HEK293T (cell line): ENCODE measurements around the gene CKMT2.

ENCODE experiments used
- BHLHE40 ChIP-seq: fragments of 450-650 bp; IDR thresholded peaks from 2 replicates; pipeline ENCODE4 v1.6.1; 2016; ENCODE audit warnings: mild to moderate bottlenecking, moderate library complexity, borderline replicate concordance
- CTBP1 ChIP-seq: fragments of 450-650 bp; IDR thresholded peaks from 2 replicates; pipeline ENCODE4 v1.6.1; 2016; ENCODE audit warnings: borderline replicate concordance
- ELF4 ChIP-seq: fragments of 450-650 bp; IDR thresholded peaks from 2 replicates; pipeline ENCODE4 v1.6.1; 2017; ENCODE audit warnings: antibody characterized with exemption
- FOXA1 ChIP-seq: fragments of 450-650 bp; IDR thresholded peaks from 2 replicates; pipeline ENCODE4 v1.6.1; 2016; ENCODE audit warnings: mild to moderate bottlenecking
- FOXK2 ChIP-seq: fragments of 450-650 bp; IDR thresholded peaks from 2 replicates; pipeline ENCODE4 v1.6.1; 2016; ENCODE audit warnings: mild to moderate bottlenecking
- FOXM1 ChIP-seq: fragments of 450-650 bp; IDR thresholded peaks from 2 replicates; pipeline ENCODE4 v1.6.1; 2017; ENCODE audit warnings: mild to moderate bottlenecking, borderline replicate concordance
- HDGF ChIP-seq: fragments of 450-650 bp; IDR thresholded peaks from 2 replicates; pipeline ENCODE4 v1.6.1; 2017; ENCODE audit warnings: antibody characterized with exemption, borderline replicate concordance
- L3MBTL2 ChIP-seq: fragments of 450-650 bp; conservative IDR thresholded peaks from 2 replicates; pipeline ENCODE4 v1.6.1; 2016; ENCODE audit warnings: mild to moderate bottlenecking
- SP1 ChIP-seq: fragments of 450-650 bp; IDR thresholded peaks from 2 replicates; pipeline ENCODE4 v1.6.1; 2017
- SUZ12 ChIP-seq: fragments of 450-650 bp; IDR thresholded peaks from 2 replicates; pipeline ENCODE4 v1.6.1; 2016; ENCODE audit warnings: mild to moderate bottlenecking
- TARDBP ChIP-seq: fragments of 450-650 bp; IDR thresholded peaks from 2 replicates; pipeline ENCODE4 v1.6.1; 2016
- ZNF384 ChIP-seq: fragments of 450-650 bp; IDR thresholded peaks from 2 replicates; pipeline ENCODE4 v1.6.1; 2016

GRCh38 chr5:81300921-81301270, 67.8 kb downstream of the CKMT2 start:
- TF ChIP-seq ZNF384 = no peak
- TF ChIP-seq L3MBTL2 = no peak
- TF ChIP-seq SP1 = no peak
- no peak for TF ChIP-seq FOXM1
- TF ChIP-seq FOXA1 = no peak
- no peak for TF ChIP-seq BHLHE40
- no peak for TF ChIP-seq ELF4
- TF ChIP-seq HDGF = no peak
- TF ChIP-seq FOXK2 = no peak
- TF ChIP-seq SUZ12 = no peak
- no peak for TF ChIP-seq TARDBP
- TF ChIP-seq CTBP1 = no peak
